Skeletal muscle satellite cell (primary cell): Measurements from ENCODE around the gene TCTA.
"Not testable (repeated sequence)": the region's sequence is repeated elsewhere in the genome, so short reads cannot be mapped to it uniquely, and the experiment has no call there.

Experiments used
- H3K27me3 ChIP-seq: 2 replicates; pipeline ENCODE4 v1.7.0; 2013; ENCODE audit warnings: low read length; ENCODE audit not compliant: control insufficient read depth, insufficient read depth
- H3K36me3 ChIP-seq: 2 replicates; pipeline ENCODE4 v1.7.0; 2013; ENCODE audit warnings: mild to moderate bottlenecking, control low read depth, low read length; ENCODE audit not compliant: insufficient read depth
- H3K4me1 ChIP-seq: 2 replicates; pipeline ENCODE4 v1.7.0; 2013; ENCODE audit warnings: low read length; ENCODE audit not compliant: control insufficient read depth, insufficient read depth
- H3K4me2 ChIP-seq: 2 replicates; pipeline ENCODE4 v1.7.0; 2013; ENCODE audit warnings: mild to moderate bottlenecking, low read length
- H3K4me3 ChIP-seq: 2 replicates; pipeline ENCODE4 v1.7.0; 2013; ENCODE audit warnings: low read length
- H3K9ac ChIP-seq: 2 replicates; pipeline ENCODE4 v1.7.0; 2013; ENCODE audit warnings: mild to moderate bottlenecking, low read depth, low read length, moderate library complexity
- H3K9me3 ChIP-seq: replicated peaks from 2 replicates; pipeline ENCODE4 v1.7.0; 2013; ENCODE audit warnings: mild to moderate bottlenecking, control low read depth, low read length

The TCTA gene

GRCh38 chr3:49389297-49389696 is 22.9 kb upstream of the TCTA start:
- Histone ChIP-seq H3K4me3 (no peak overlapping the region), H3K9ac (no peak overlapping the region), H3K4me1 (peaks cover 14% of the 10 kb centered on the region), H3K36me3 (peaks cover 24% of the 10 kb centered on the region), H3K9me3 (no peaks in the 10 kb centered on the region), H3K27me3 (no peaks in the 10 kb centered on the region), H3K4me2 (no peak overlapping the region)

- Histone ChIP-seq H3K4me1 (peaks cover 14% of the 10 kb centered on the region), H3K36me3 (peaks cover 35% of the 10 kb centered on the region)
- H3K4me3 ChIP-seq, H3K4me2 ChIP-seq, H3K9me3 ChIP-seq, H3K27me3 ChIP-seq, H3K9ac ChIP-seq: not testable (repeated sequence)
These were observed 20.9 kb upstream of the TCTA start for GRCh38 chr3:49391310-49391709.

- H3K4me2 ChIP-seq = no peak overlapping the region
- no peak overlapping the region for H3K4me3 ChIP-seq
- H3K36me3 ChIP-seq = peaks cover 42% of the 10 kb centered on the region
- H3K27me3 ChIP-seq = no peaks in the 10 kb centered on the region
- peaks cover 7% of the 10 kb centered on the region for H3K4me1 ChIP-seq
- no peak overlapping the region for H3K9ac ChIP-seq
- H3K9me3 ChIP-seq = no peaks in the 10 kb centered on the region
These were observed 14.8 kb upstream of the TCTA start for GRCh38 chr3:49397470-49397869.

- no peak overlapping the region for H3K4me2 ChIP-seq
- peaks cover 38% of the 10 kb centered on the region for H3K36me3 ChIP-seq
- no peaks in the 10 kb centered on the region for H3K27me3 ChIP-seq
- H3K9ac ChIP-seq = no peak overlapping the region
- H3K4me3 ChIP-seq = no peak overlapping the region
- peaks cover 12% of the 10 kb centered on the region for H3K4me1 ChIP-seq
- H3K9me3 ChIP-seq = no peaks in the 10 kb centered on the region
These were observed 12.8 kb upstream of the TCTA start for GRCh38 chr3:49399461-49399860.

- no peak overlapping the region for H3K9ac ChIP-seq
- no peak overlapping the region for H3K4me2 ChIP-seq
- no peak overlapping the region for H3K4me3 ChIP-seq
- peaks cover 22% of the 10 kb centered on the region for H3K36me3 ChIP-seq
- no peaks in the 10 kb centered on the region for H3K27me3 ChIP-seq
- peaks cover 27% of the 10 kb centered on the region for H3K4me1 ChIP-seq
- H3K9me3 ChIP-seq = no peaks in the 10 kb centered on the region
These were observed 10.5 kb upstream of the TCTA start for GRCh38 chr3:49401766-49402165.

- Histone ChIP-seq H3K4me1 (peaks cover 37% of the 10 kb centered on the region), H3K27me3 (no peaks in the 10 kb centered on the region), H3K9me3 (no peaks in the 10 kb centered on the region), H3K9ac (no peak overlapping the region), H3K4me3 (no peak overlapping the region), H3K4me2 (no peak overlapping the region), H3K36me3 (peaks cover 17% of the 10 kb centered on the region)
These were observed 8.3 kb upstream of the TCTA start for GRCh38 chr3:49403891-49404290.

- Histone ChIP-seq H3K4me1 (peaks cover 41% of the 10 kb centered on the region), H3K4me2 (peak overlapping the region; percentile 51), H3K36me3 (peaks cover 14% of the 10 kb centered on the region)
- H3K9me3 ChIP-seq, H3K9ac ChIP-seq, H3K4me3 ChIP-seq, H3K27me3 ChIP-seq: not testable (repeated sequence)
These were observed 6.7 kb upstream of the TCTA start for GRCh38 chr3:49405570-49405969.

GRCh38 chr3:49406571-49407565 is 5.4 kb upstream of the TCTA start:
- no peaks in the 10 kb centered on the region for H3K9me3 ChIP-seq
- no peak overlapping the region for H3K9ac ChIP-seq

GRCh38 chr3:49410066-49410845 is 2.0 kb upstream of the TCTA start:
- Histone ChIP-seq H3K9me3 (no peaks in the 10 kb centered on the region), H3K4me3 (peak overlapping the region; percentile 89), H3K4me1 (peaks cover 47% of the 10 kb centered on the region)

More at GRCh38 chr3:49406571-49407565, 5.4 kb upstream of the TCTA start:
- Histone ChIP-seq H3K4me3 (no peak overlapping the region), H3K4me1 (peaks cover 41% of the 10 kb centered on the region), H3K4me2 (peak overlapping the region; percentile 51), H3K36me3 (peaks cover 5% of the 10 kb centered on the region), H3K27me3 (no peaks in the 10 kb centered on the region)

GRCh38 chr3:49410846-49411534 is 1.2 kb upstream of the TCTA start:
- H3K4me2 ChIP-seq = peak overlapping the region; percentile 88
- peaks cover 40% of the 10 kb centered on the region for H3K4me1 ChIP-seq

More at GRCh38 chr3:49410066-49410845, 2.0 kb upstream of the TCTA start:
- Histone ChIP-seq H3K4me2 (peak overlapping the region; percentile 88), H3K9ac (peak overlapping the region; percentile 100), H3K36me3 (peaks cover 7% of the 10 kb centered on the region), H3K27me3 (no peaks in the 10 kb centered on the region)

GRCh38 chr3:49411535-49411967 is 672 bp upstream of the TCTA start:
- peak overlapping the region; percentile 89 for H3K4me3 ChIP-seq
- peaks cover 35% of the 10 kb centered on the region for H3K4me1 ChIP-seq
- peaks cover 16% of the 10 kb centered on the region for H3K36me3 ChIP-seq
- H3K4me2 ChIP-seq = peak overlapping the region; percentile 88
- H3K9ac ChIP-seq = peak overlapping the region; percentile 100
- H3K9me3 ChIP-seq = no peaks in the 10 kb centered on the region
- no peaks in the 10 kb centered on the region for H3K27me3 ChIP-seq

More at GRCh38 chr3:49410846-49411534, 1.2 kb upstream of the TCTA start:
- no peaks in the 10 kb centered on the region for H3K9me3 ChIP-seq
- no peaks in the 10 kb centered on the region for H3K27me3 ChIP-seq
- H3K9ac ChIP-seq = peak overlapping the region; percentile 100
- peaks cover 14% of the 10 kb centered on the region for H3K36me3 ChIP-seq
- peak overlapping the region; percentile 89 for H3K4me3 ChIP-seq
